SK-N-MC (cell line): Measurements from ENCODE around the gene WFIKKN1.

ENCODE experiments used
- EZH2 ChIP-seq: fragments of 200-600 bp; sonication (generic); IDR thresholded peaks from one replicate; pipeline ENCODE4 v1.6.1; 2017; ENCODE audit warnings: antibody characterized with exemption
- POLR2AphosphoS5 ChIP-seq: IDR thresholded peaks from 2 replicates; pipeline ENCODE4 v1.6.1; 2012; ENCODE audit warnings: mild to moderate bottlenecking, low read depth, low read length, borderline replicate concordance

DNA sequence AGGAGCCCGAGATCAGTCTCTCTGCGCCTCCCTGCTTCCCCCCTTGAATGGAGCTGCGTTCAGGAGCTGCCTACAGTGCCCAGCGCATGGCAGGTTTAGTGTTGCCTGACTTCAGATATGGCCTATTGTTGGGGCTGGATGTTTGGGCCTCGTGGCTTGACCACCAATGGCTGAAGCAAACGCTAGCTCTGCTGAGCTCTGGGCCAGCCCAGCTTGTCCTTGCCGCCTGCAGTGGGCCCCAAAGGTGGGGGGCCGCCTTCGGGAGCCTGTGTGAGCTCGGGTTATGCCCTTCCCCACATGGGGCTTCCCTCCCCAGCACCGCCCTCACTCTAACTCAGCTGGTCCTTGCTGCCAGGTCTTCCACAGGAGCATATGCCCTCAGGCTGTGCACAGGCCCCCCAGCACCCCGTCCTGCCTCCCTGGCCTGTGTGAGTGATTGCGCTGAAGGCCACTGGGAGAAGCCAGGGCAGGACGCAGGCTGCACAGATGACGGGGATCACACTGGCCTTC, 7.3 kb downstream of the WFIKKN1 start:
- TF ChIP-seq EZH2 = no peak
- TF ChIP-seq POLR2AphosphoS5 = no peak
